Astrocyte (in vitro differentiated cells and primary cell): ENCODE results near the gene FHL2.

Experiments used
- EZH2 ChIP-seq: IDR thresholded peaks from 2 replicates; pipeline ENCODE4 v1.6.1; 2012; ENCODE audit warnings: mild to moderate bottlenecking, low read length, inconsistent platforms; ENCODE audit not compliant: insufficient read depth
- TF ChIP-seq, protein P1 (sequence below): IDR thresholded peaks from 2 replicates; pipeline ENCODE4 v1.5.1; 2011; ENCODE audit warnings: low read depth, mild to moderate bottlenecking, inconsistent platforms, low read length, moderate library complexity; ENCODE audit not compliant: insufficient read depth

DNA sequence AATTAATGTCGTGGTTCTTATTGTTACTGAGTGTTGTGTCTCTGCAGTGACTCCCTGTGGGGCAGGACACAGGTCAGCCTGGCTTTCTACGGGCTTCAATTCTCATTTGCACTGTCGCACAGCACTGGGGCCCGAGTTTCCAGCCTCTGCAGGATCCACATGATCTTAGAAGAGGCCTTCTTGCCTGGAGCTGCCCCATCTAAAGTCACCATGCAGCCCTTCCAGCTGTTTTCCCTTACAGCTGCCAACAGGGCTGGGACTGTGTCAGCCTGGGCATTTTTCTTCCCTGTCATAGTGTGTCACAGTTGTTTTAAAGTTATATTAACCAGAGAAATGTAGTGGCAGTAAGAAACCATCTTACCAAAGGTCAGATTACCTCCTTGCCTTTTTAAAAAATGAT, 27.0 kb downstream of the FHL2 start:
- TF ChIP-seq, protein P1, sequence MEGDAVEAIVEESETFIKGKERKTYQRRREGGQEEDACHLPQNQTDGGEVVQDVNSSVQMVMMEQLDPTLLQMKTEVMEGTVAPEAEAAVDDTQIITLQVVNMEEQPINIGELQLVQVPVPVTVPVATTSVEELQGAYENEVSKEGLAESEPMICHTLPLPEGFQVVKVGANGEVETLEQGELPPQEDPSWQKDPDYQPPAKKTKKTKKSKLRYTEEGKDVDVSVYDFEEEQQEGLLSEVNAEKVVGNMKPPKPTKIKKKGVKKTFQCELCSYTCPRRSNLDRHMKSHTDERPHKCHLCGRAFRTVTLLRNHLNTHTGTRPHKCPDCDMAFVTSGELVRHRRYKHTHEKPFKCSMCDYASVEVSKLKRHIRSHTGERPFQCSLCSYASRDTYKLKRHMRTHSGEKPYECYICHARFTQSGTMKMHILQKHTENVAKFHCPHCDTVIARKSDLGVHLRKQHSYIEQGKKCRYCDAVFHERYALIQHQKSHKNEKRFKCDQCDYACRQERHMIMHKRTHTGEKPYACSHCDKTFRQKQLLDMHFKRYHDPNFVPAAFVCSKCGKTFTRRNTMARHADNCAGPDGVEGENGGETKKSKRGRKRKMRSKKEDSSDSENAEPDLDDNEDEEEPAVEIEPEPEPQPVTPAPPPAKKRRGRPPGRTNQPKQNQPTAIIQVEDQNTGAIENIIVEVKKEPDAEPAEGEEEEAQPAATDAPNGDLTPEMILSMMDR = no peak
- no peak for TF ChIP-seq EZH2
